A673 (cell line): Measurements from ENCODE around the gene ENOX1. TPM values are rescaled to one million over a fixed set of nuclear protein-coding genes. Genes with fewer than 3 reads are reported as not detected.

ENCODE experiments used
- BruUV-seq: library from RNA; stranded (reverse); fragments of 400-500 nt; replicated peaks from 2 replicates; lab custom pipeline; 2021; lab: Mats Ljungman, UMichigan
- CTCF ChIA-PET: fragments of 300-600 bp; sonication (Branson Sonifier 250); formaldehyde crosslinking; loops from one replicate; lab custom pipeline; 2022; ENCODE audit warnings: antibody characterized with exemption; lab: Charles Lee
- POLR2A ChIA-PET: fragments of 300-600 bp; sonication (Branson Sonifier 250); formaldehyde crosslinking; loops from one replicate; lab custom pipeline; 2022; ENCODE audit warnings: antibody characterized with exemption; ENCODE audit not compliant: low non-redundant PET; lab: Charles Lee
- DNase-seq: peaks from one replicate; pipeline ENCODE4 v3.0.0-alpha.2; 2015; ENCODE audit warnings: low spot score
- H3K27ac ChIP-seq: fragments of 200-600 bp; sonication (generic); 2 replicates; pipeline ENCODE4 v1.5.1; 2016; ENCODE audit warnings: mixed run types, low read depth, mild to moderate bottlenecking, mixed read lengths, antibody characterized with exemption, low read length; ENCODE audit not compliant: poor library complexity, severe bottlenecking
- H3K27me3 ChIP-seq: fragments of 200-600 bp; sonication (generic); replicated peaks from 2 replicates; pipeline ENCODE4 v1.6.1; 2017; ENCODE audit warnings: mixed run types, low read depth, mild to moderate bottlenecking, mixed read lengths, antibody characterized with exemption, low read length; ENCODE audit not compliant: insufficient read depth, poor library complexity
- H3K36me3 ChIP-seq: fragments of 200-600 bp; sonication (generic); 2 replicates; pipeline ENCODE4 v1.6.1; 2016; ENCODE audit warnings: mixed run types, mild to moderate bottlenecking, mixed read lengths, antibody characterized with exemption, low read length; ENCODE audit not compliant: insufficient read depth, poor library complexity, severe bottlenecking
- H3K4me1 ChIP-seq: fragments of 200-600 bp; sonication (generic); 2 replicates; pipeline ENCODE4 v1.6.1; 2017; ENCODE audit warnings: mixed run types, mild to moderate bottlenecking, mixed read lengths, antibody characterized with exemption, low read length; ENCODE audit not compliant: insufficient read depth, poor library complexity, severe bottlenecking
- H3K4me3 ChIP-seq: fragments of 200-600 bp; sonication (generic); 2 replicates; pipeline ENCODE4 v1.5.1; 2016; ENCODE audit warnings: low read depth, mixed run types, mild to moderate bottlenecking, mixed read lengths, low read length; ENCODE audit not compliant: poor library complexity, severe bottlenecking
- H3K9me3 ChIP-seq: fragments of 200-600 bp; sonication (generic); 2 replicates; pipeline ENCODE4 v1.6.1; 2016; ENCODE audit warnings: mixed run types, low read depth, mild to moderate bottlenecking, mixed read lengths, antibody characterized with exemption, low read length; ENCODE audit not compliant: poor library complexity, severe bottlenecking
- EZH2 ChIP-seq: fragments of 200-600 bp; sonication (generic); IDR thresholded peaks from 2 replicates; pipeline ENCODE4 v1.6.1; 2017; ENCODE audit warnings: borderline replicate concordance, low read depth, mild to moderate bottlenecking, mixed read lengths, antibody characterized with exemption, low read length; ENCODE audit not compliant: poor library complexity, severe bottlenecking
- intact Hi-C: fragments of 100-400 bp; cut with micrococcal nuclease; formaldehyde crosslinking; loops from one replicate; pipeline ENCODE4 v1.10.0; 2022; ENCODE audit not compliant: unreplicated experiment
- total RNA-seq: library from RNA; stranded (reverse); gene quantifications from 2 replicates; pipeline ENCODE4 v1.2.3, GENCODE V29; 2021
- TF ChIP-seq, protein P1 (sequence below): fragments of 300-800, 200-600 bp; sonication (generic); conservative IDR thresholded peaks from 2 replicates; pipeline ENCODE4 v1.5.1; 2017; ENCODE audit warnings: low read depth, mild to moderate bottlenecking, antibody characterized with exemption, low read length, moderate library complexity, mixed read lengths

ENOX1 gene
- total RNA-seq, 1 experiment from 2014 or later: 4.4 TPM

DNA sequence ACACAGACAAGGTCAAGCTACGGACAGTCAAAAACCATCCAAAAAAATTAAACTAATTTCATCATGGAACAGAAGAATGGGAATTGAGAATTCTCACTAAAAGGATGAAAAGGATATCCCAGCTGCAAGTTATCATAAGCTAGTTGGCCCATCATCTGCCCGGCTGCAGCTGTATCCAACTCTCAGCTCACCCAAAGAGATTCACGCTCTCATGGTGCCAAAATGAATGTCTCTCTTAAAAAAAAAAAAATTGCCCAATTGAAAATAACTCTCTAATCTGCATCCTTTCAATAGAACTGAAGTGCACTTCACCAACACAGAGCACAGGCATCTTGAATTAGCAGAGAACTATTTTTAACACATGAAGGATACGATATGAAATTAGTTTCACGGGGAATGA is 20.0 kb downstream of the ENOX1 start:
- ChIA-PET POLR2A (no interaction called here), CTCF (no interaction called here)

DNA sequence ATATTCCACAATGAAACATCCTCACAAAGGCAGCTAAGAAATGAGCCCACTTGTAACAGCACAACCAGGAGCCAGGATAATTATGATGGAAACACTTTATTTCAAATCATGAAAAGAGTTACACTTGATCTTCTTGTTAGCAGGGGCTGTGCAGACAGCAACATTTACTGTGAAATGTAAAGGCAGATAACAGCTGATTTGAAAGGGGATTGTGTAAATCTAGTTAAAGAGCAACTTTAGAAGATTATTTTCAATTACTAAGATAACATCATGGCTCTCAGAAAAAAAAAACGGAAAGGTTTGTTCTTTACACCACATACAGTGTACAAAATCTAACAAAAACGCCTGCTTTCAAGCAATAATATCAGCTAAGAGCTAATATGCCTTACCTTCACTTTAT is 22.4 kb downstream of the ENOX1 start:
- no peaks in the 10 kb centered on the region for H3K9me3 ChIP-seq
- no peaks in the 10 kb centered on the region for H3K36me3 ChIP-seq
- CTCF ChIA-PET: no interaction called here
- TF ChIP-seq, protein P1, sequence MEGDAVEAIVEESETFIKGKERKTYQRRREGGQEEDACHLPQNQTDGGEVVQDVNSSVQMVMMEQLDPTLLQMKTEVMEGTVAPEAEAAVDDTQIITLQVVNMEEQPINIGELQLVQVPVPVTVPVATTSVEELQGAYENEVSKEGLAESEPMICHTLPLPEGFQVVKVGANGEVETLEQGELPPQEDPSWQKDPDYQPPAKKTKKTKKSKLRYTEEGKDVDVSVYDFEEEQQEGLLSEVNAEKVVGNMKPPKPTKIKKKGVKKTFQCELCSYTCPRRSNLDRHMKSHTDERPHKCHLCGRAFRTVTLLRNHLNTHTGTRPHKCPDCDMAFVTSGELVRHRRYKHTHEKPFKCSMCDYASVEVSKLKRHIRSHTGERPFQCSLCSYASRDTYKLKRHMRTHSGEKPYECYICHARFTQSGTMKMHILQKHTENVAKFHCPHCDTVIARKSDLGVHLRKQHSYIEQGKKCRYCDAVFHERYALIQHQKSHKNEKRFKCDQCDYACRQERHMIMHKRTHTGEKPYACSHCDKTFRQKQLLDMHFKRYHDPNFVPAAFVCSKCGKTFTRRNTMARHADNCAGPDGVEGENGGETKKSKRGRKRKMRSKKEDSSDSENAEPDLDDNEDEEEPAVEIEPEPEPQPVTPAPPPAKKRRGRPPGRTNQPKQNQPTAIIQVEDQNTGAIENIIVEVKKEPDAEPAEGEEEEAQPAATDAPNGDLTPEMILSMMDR: no peak
- no peak for TF ChIP-seq EZH2
- POLR2A ChIA-PET: no interaction called here
- H3K4me1 ChIP-seq: no peaks in the 10 kb centered on the region
- H3K27ac ChIP-seq: no peak overlapping the region
- H3K27me3 ChIP-seq: no peaks in the 10 kb centered on the region
- H3K4me3 ChIP-seq: no peak overlapping the region
- intact Hi-C loops: no loop called here
- no peak for DNase-seq
- no TSS peak for BruUV-seq

More for the DNA sequence above, 20.0 kb downstream of the ENOX1 start:
- BruUV-seq: no TSS peak
- Histone ChIP-seq H3K9me3 (no peaks in the 10 kb centered on the region), H3K4me3 (no peak overlapping the region), H3K27ac (no peak overlapping the region), H3K27me3 (no peaks in the 10 kb centered on the region), H3K4me1 (no peaks in the 10 kb centered on the region), H3K36me3 (no peaks in the 10 kb centered on the region)
- no peak for DNase-seq
- intact Hi-C loops: no loop called here
- TF ChIP-seq EZH2: no peak
- TF ChIP-seq, protein P1: no peak

DNA sequence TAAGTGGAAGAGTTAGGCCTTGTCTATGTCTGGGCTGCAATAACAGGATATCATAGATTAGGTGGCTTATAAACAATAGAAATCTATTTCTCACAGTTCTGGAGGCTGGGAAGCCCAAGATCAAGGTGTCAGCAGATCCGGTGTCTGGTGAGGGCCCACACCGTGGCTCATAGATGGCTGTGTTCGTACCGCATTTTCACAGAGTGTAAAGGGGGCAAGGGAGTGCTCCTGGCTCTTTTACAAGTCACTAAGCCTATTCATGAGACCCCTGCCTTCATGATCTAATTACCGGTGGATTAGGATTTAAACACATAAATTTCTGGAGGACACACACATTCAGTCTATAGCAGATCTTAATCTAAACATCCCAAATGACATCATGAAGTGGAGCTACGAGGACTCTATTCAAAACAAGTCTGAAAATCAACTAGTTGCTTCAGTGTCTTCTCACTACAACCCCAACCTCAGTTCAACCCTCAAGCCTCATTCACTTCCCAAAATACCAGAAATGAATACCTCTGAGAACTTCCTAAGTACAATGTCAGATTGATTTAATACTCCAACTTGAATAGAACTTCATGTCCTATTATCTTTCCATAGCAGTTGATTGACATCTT is 23.5 kb downstream of the ENOX1 start:
- Histone ChIP-seq H3K36me3 (no peaks in the 10 kb centered on the region), H3K27ac (no peak overlapping the region), H3K9me3 (no peaks in the 10 kb centered on the region), H3K4me3 (no peak overlapping the region), H3K27me3 (no peaks in the 10 kb centered on the region), H3K4me1 (no peaks in the 10 kb centered on the region)
- intact Hi-C loops: no loop called here
- POLR2A ChIA-PET: no interaction called here
- CTCF ChIA-PET: no interaction called here
- peak; percentile 6 for DNase-seq
- TF ChIP-seq, protein P1: no peak
- TF ChIP-seq EZH2: no peak
- BruUV-seq: no TSS peak
